Measurements from ENCODE around the gene ETFA.

The ETFA gene

DNA sequence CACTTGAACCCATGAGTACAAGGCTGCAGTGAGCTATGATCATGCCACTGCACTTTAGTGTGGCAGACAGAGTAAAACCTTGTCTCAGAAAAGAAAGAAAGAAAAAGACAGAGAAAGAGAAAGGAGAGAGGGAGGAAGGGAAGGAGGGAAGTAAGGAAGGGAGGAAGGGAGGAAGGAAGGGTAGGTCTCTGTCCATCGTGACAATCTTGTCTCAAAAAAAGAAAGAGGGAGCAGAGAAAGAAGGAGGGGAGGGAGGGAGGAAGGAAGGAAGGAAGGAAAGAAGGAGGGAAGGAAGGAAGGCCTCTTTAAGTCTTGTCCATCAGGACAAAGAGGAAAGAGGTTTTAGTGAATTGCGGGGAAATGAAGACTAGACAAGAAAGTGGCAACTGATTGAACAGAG is 122.2 kb downstream of the ETFA start:
- no peak for DNase-seq
- TF ChIP-seq GATA1 (IDR thresholded peaks at IDR 0.05; ENCODE audit: low read depth, low read length) (no peak), POLR2A (IDR thresholded peaks at IDR 0.05; ENCODE audit: low read length) (no peak)

DNA sequence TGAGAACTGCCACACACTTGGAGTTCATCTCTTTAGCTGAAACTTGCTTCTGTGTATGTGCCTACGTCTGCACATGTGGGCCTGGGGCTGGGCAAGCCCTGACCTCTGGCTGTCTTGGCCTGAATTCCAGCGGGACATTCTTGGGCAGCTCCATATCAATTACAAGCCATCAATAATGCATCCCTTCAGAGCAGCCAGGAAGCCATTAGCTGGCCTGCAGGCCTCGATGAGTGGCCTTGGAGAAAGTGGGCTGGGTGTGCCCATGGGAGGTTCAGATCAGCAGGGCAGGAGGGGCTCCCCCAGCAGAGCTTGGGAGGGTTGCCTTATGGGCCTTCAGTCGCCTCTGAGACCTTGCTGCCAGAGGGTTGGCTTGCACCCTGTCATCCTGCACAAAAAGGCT is 124.1 kb downstream of the ETFA start:
- DNase-seq = no peak
- TF ChIP-seq GATA1 (IDR thresholded peaks at IDR 0.05; ENCODE audit: low read depth, low read length) (no peak), POLR2A (IDR thresholded peaks at IDR 0.05; ENCODE audit: low read length) (no peak)

GRCh38 chr15:76185716-76186115 is 125.6 kb downstream of the ETFA start:
- TF ChIP-seq GATA1 (IDR thresholded peaks at IDR 0.05; ENCODE audit: low read depth, low read length) (no peak), POLR2A (IDR thresholded peaks at IDR 0.05; ENCODE audit: low read length) (no peak)
- peak; percentile 50 to 70 for DNase-seq

DNA sequence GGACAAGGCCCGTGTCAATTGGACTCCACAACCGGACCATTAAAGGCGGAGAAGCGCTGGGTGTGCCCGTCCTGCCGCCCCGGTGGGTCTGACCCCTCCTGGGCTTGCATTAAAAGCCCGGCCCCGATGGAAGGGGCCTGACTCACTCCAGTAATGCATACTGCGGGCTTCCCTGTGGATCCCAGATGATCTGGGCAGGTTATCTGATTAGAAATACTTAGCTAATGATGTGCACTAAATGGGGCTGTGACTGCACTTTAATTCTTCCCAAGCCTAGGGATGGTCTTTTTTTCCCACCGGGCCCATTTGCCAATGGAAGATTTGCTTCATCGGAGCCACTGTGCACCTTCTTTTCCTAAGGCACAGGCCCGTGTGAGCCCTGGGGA is 126.6 kb downstream of the ETFA start:
- TF ChIP-seq GATA1 (IDR thresholded peaks at IDR 0.05; ENCODE audit: low read depth, low read length) (no peak), POLR2A (IDR thresholded peaks at IDR 0.05; ENCODE audit: low read length) (no peak)
- DNase-seq = no peak

DNA sequence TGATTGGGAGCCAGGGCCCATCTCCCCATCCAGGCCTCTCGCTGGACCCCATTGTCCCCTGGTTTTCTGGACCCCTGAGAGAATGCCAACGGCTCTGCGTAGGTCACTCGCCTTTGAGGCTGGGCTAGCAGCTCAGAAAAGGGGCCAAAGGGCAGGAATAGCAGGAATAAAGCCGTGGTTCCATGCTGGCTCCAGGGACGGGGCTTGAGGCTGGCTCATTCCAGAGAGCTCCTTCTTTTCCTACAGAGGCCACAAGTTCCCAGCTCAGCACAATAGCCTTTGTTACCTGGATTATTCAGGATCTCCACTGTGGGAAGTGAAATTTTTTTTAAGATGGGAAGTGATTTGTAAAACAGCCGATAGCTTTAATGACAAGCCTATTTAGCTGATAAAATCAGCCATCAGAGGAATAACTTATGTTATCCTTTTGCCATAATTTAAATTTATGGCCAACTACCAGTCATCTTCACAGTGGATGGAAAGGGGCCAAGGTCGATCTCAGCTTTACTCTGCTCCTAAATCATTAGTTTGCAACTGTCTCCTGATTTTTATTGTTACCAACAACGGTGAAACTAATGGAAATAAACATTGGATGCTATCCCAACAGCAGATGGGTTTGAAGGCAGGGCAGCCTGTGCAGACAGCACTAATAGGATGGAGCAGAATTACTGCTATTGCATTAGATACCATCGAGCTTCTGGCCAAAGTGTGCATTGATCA is 127.2 kb downstream of the ETFA start:
- DNase-seq = no peak
- no peak for TF ChIP-seq GATA1 (IDR thresholded peaks at IDR 0.05; ENCODE audit: low read depth, low read length)
- no peak for TF ChIP-seq POLR2A (IDR thresholded peaks at IDR 0.05; ENCODE audit: low read length)

DNA sequence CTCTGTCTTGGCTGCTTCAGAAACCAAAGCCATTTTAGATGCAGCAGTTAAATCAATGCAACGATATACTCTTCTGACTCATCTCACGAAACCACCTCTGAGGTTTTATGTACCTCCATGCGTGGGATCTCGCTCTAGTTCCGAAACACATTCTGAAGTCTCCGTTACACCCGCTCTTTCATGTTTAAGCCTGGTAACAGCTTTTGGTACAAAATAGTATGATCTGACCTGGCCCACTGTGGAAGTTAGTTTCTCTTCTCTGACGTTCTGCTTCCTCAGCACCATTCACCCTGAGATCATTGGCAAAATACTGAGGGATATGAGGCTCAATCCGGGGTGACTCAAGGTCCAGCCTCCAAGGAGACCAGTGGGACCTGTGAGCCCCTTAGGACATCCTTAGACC is 129.6 kb downstream of the ETFA start:
- DNase-seq = no peak

GRCh38 chr15:76180321-76180720 is 130.9 kb downstream of the ETFA start:
- no peak for DNase-seq
- TF ChIP-seq POLR2A (IDR thresholded peaks at IDR 0.05; ENCODE audit: low read length) = no peak
- TF ChIP-seq GATA1 (IDR thresholded peaks at IDR 0.05; ENCODE audit: low read depth, low read length) = no peak

More for the DNA sequence above, 129.6 kb downstream of the ETFA start:
- TF ChIP-seq GATA1 (IDR thresholded peaks at IDR 0.05; ENCODE audit: low read depth, low read length) = no peak
- no peak for TF ChIP-seq POLR2A (IDR thresholded peaks at IDR 0.05; ENCODE audit: low read length)

DNA sequence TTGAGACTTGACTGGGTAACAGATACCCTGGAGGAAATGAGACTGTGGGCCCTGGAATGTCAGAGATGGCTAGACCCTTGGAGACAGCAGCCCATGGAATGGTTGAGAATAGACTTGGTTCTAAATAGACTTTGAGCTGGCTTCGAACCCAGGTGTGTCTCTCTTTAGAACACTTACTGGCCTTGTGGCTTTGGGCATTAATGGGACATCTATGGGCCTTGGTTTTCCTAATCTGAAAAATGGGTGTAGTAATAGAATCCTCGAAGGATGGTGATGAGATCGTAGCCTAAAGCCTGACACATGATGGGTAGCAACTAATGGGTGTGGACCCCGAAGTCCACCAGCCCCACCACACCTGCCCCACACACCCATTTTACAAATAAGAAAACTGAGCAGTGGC is 132.2 kb downstream of the ETFA start:
- DNase-seq = no peak
- TF ChIP-seq GATA1 (IDR thresholded peaks at IDR 0.05; ENCODE audit: low read depth, low read length) (no peak), POLR2A (IDR thresholded peaks at IDR 0.05; ENCODE audit: low read length) (no peak)

DNA sequence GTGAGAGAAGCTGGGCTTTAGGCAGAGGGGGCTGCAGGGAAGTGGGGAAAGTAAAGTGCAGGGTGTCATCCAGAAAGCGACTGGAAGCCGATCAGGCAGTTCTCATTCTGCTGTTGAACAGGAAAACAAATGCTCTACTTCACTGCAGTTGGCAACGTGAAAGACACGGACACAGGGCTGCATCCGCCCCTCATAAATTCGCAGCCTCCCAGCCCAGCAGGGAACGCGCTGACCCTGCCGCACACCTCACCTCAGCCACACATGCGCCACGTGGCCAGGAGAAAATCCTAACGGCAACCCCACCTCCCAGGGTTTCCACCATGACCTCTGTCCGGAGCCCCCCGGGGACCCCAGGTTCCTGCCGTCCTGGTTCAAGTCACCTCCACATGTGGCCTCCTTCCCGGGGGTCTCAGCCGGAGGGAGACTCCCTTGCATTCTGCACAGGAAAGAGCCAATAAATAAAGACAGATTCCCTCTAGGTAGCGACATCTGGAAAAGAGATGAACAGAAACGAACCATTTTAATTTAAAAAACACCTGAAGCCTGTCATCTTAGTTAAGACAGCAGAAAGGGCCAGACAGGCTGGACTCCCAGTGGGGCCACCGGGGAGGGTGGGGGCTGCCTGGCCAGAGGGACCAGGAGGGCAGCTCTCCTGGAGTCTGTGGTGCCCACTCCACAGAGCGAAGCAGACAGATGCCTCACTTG is 132.8 kb downstream of the ETFA start:
- no peak for TF ChIP-seq POLR2A (IDR thresholded peaks at IDR 0.05; ENCODE audit: low read length)
- no peak for TF ChIP-seq GATA1 (IDR thresholded peaks at IDR 0.05; ENCODE audit: low read depth, low read length)
- DNase-seq = no peak

- TF ChIP-seq GATA1 (IDR thresholded peaks at IDR 0.05; ENCODE audit: low read depth, low read length) = no peak
- TF ChIP-seq POLR2A (IDR thresholded peaks at IDR 0.05; ENCODE audit: low read length) = no peak
- DNase-seq = no peak
These were observed 133.7 kb downstream of the ETFA start for GRCh38 chr15:76177491-76178040.

DNA sequence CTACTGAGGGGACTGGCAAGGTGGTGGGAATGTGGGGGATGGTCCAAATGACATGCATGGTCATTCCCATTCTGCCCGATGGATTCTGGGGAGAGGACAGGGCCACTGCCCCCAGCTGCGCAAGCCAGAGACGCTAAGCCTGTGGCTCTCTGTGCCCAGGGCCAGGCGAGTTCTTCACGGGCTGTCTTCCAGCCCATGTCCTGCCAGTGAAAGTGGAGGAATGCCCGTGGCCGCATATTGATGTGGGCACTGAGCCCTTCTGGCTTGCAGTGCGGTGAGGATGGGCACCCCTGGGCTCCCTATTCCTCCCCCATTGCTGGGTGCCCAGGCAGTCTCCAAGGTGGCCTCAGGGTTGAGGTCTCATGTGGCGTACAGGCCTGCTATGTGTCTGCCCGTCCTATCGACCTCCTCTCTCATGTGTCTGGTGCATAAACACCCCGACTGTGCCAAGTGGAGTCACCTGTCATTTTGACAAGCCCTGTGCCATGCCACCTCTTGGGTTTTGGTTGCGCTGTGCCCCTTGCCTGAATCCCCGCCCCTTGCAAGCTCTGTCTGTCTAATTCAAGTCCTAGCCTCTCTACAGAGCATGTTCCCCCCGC is 134.7 kb downstream of the ETFA start:
- DNase-seq = no peak
- TF ChIP-seq GATA1 (IDR thresholded peaks at IDR 0.05; ENCODE audit: low read depth, low read length) = no peak
- TF ChIP-seq POLR2A (IDR thresholded peaks at IDR 0.05; ENCODE audit: low read length) = no peak

DNA sequence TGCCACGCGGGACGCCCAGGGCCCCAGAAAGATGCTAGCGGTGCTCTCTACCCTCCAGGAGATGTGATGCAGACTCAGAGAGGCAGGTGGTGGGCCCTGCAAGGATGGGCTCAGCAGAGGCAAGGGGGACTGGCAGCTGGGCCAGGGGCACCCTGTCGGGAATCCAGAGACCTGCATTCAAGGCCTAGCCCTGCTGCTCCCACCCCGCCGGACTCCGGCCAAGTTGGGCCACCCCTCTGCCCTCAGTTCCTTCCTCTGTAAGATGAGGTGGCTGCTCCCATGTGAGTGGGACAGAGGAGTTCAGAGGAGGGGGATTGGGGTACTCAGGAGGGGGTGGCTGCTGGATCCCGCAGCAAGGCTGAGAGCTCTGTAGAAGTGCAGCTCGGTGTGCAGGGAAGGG is 135.2 kb downstream of the ETFA start:
- DNase-seq = no peak
- no peak for TF ChIP-seq POLR2A (IDR thresholded peaks at IDR 0.05; ENCODE audit: low read length)
- no peak for TF ChIP-seq GATA1 (IDR thresholded peaks at IDR 0.05; ENCODE audit: low read depth, low read length)

DNA sequence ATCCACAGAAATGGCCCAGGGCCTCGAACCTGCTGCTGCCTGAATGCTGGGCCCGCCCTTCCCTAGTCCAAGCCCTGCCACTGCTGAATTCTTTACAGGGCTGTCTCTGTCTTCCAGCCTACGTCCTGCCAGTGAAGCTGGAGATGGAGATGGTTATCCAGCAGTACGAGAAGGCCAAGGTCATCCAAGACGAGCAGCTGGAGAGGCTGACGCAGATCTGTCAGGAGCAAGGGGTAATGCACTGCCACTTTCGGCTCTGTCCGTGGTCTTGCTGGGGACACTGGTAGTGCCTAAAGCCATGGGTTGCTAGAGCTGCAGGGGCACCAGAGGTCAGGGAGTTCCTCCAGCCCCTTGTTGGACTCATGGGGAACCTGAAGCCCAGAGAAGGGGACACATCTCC is 135.8 kb downstream of the ETFA start:
- no peak for TF ChIP-seq GATA1 (IDR thresholded peaks at IDR 0.05; ENCODE audit: low read depth, low read length)
- no peak for TF ChIP-seq POLR2A (IDR thresholded peaks at IDR 0.05; ENCODE audit: low read length)

DNA sequence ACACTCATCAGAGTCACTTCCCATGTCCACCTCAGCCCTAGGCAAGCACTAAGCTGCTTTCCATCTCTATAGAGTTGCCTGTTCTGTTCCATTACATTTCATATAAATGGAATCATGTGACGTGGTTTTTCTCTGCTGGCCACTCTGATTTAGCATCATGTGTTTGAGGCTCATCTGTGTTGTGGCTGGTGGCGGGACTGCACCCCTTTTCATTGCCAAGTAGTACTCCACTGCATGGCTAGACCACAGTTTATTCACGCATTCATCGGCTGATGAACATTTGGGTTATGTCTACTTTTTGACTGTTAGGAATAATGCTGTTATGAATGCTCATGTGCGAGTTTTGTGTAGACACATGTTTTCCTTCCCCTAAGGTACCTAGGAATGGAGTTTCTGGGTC is 136.6 kb downstream of the ETFA start:
- TF ChIP-seq GATA1 (IDR thresholded peaks at IDR 0.05; ENCODE audit: low read depth, low read length) (no peak), POLR2A (IDR thresholded peaks at IDR 0.05; ENCODE audit: low read length) (no peak)
- DNase-seq = no peak

More for the DNA sequence above, 135.8 kb downstream of the ETFA start:
- DNase-seq = no peak

Data from erythroblast (primary cell).